Measurements from ENCODE around the gene FAM237B.
A peak's percentile ranks its signal among the peaks of the same experiment; 100 is the strongest.

DNA sequence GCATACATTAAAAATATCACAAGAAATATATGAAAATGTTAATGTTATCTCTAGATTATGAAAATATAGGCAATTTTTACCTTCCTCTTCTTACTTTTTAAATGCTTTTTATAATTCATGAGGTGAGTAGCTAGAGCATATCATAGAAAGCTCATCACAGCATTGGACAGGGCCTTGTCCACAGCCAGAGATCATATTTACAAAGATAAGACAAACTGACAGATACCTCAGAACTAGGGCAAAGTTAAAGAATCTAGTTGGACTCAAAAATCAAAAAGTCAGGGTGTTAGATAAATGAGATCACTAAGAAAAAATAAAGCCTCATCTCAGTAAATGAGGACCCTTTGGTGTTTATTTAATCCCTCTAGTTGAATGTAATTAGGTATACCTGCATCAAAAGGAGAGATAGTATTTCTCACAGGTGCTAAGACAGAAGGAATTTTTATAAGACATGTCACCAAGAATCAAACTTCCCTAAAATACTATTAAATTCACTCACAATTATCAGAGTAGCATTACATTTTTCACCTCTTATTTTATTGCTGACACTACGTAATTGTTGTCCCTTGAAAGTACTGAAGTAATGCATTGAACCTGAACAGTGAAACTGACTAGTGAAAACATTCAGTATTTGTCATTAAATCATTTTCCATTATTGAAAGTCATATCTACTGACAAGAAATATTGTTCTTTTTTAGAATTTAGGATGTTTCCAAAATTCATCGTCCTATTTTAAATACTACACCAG lies 50.5 kb downstream of the FAM237B start:
- TF ChIP-seq, protein P1, sequence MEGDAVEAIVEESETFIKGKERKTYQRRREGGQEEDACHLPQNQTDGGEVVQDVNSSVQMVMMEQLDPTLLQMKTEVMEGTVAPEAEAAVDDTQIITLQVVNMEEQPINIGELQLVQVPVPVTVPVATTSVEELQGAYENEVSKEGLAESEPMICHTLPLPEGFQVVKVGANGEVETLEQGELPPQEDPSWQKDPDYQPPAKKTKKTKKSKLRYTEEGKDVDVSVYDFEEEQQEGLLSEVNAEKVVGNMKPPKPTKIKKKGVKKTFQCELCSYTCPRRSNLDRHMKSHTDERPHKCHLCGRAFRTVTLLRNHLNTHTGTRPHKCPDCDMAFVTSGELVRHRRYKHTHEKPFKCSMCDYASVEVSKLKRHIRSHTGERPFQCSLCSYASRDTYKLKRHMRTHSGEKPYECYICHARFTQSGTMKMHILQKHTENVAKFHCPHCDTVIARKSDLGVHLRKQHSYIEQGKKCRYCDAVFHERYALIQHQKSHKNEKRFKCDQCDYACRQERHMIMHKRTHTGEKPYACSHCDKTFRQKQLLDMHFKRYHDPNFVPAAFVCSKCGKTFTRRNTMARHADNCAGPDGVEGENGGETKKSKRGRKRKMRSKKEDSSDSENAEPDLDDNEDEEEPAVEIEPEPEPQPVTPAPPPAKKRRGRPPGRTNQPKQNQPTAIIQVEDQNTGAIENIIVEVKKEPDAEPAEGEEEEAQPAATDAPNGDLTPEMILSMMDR (IDR thresholded peaks at IDR 0.05; ENCODE audit: low read depth, low read length, missing input control) = no peak
- TF ChIP-seq, protein P2, sequence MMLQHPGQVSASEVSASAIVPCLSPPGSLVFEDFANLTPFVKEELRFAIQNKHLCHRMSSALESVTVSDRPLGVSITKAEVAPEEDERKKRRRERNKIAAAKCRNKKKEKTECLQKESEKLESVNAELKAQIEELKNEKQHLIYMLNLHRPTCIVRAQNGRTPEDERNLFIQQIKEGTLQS (IDR thresholded peaks at IDR 0.05) = no peak
- TF ChIP-seq ZBTB33 (IDR thresholded peaks at IDR 0.05) = no peak
- peak; percentile 55 for TF ChIP-seq REST (IDR thresholded peaks at IDR 0.05)
- TF ChIP-seq, protein P3, sequence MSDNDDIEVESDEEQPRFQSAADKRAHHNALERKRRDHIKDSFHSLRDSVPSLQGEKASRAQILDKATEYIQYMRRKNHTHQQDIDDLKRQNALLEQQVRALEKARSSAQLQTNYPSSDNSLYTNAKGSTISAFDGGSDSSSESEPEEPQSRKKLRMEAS (IDR thresholded peaks at IDR 0.05) = no peak
- no peak for TF ChIP-seq GABPA (IDR thresholded peaks at IDR 0.05 in 1 of 2, conservative IDR thresholded peaks at IDR 0.05 in 1 of 2)

Measured in liver (tissue), 3 donors.